HCEC 1CT (cell line): ENCODE data around the gene CDH13.

Experiments used
- DNase-seq: peaks from one replicate; pipeline ENCODE4 v3.0.0-alpha.2; 2017

The CDH13 gene

DNA sequence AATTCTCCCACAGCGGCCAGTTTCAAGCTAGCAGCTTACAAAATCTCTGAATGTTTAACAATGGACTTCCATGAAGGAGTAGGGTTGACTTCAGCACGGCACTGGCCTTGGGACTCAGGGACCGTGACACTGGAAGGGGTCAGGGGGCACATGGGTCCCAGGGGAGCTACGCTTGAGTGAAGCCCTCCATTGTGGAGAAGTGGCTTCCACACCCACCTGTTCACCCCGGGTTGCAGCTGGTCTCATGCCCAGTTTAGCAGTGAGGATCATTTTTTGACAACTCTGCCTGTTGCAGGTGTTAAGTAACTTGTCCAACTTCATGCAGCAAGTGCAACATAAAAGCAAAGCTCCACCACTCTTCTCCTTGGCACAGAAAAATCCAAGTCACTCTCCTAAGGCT is 510.2 kb downstream of the CDH13 start:
- no peak for DNase-seq

DNA sequence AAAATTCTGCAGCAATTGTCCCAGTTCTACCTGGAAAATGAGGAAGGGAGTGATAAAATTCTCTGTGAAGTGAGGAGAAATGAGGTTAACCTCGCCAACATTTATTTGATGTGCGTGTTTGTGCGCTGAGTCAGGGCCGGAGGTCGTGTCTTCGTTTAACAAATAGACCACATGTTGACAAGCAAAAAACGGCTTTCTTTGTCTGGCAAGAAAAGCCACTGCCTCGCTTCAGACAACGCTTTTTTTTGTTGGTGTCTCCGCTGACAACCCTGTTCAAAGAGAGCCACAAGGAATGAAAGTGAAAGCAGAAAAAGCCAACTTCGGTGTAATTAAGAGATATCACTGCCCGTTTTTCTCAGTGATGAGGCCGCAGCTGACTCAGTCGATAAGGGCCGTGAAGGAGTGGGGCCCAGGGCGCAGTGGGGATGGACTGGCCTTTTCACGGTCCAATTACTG is 510.6 kb downstream of the CDH13 start:
- DNase-seq, result peak; percentile 56

DNA sequence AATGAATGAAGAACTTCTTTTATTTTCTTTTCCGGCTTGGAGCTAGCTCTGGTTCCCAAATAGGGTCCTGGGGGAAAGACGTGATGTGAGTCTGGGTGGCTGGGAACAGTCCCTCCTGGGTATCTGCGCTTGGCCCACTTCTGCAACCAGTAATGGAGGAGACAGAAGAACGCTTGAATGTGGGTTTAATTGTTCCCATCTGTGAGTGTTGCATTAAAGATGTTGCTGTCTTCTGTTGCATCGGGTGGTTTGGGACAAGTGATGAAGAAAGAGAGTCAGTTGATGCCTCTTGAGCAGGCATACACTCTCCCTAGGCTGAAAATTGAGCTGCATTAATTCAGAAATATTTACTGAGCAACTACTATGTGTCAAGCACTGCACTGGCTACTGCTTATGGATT is 511.1 kb downstream of the CDH13 start:
- DNase-seq, result no peak

DNA sequence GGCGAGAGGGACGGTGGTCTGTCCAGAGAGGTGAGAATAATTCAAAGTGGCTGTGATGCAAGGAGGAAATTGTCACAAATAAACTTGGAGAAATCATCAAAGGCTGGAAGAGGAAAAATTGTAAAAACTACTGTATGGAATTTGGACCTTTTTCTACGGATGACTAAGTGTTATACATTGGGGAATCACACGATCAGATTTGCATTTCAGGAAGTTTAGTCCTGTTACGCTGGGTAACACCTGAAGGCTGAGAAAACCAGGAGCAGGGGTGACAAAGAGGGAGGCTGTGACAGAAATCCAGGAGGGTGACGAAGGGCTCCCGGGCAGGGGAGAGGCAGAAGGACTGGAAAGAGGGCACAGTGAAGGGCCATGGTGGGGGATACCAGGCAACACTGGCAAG is 511.7 kb downstream of the CDH13 start:
- no peak for DNase-seq

GRCh38 chr16:83138976-83139690 is 512.4 kb downstream of the CDH13 start:
- DNase-seq, result no peak

GRCh38 chr16:83143788-83144187 is 517.0 kb downstream of the CDH13 start:
- no peak for DNase-seq

- DNase-seq, result no peak
These were observed 518.5 kb downstream of the CDH13 start for GRCh38 chr16:83145297-83145696.

- no peak for DNase-seq
These were observed 520.5 kb downstream of the CDH13 start for GRCh38 chr16:83147244-83147643.

- no peak for DNase-seq
These were observed 531.7 kb downstream of the CDH13 start for GRCh38 chr16:83158320-83158957.

DNA sequence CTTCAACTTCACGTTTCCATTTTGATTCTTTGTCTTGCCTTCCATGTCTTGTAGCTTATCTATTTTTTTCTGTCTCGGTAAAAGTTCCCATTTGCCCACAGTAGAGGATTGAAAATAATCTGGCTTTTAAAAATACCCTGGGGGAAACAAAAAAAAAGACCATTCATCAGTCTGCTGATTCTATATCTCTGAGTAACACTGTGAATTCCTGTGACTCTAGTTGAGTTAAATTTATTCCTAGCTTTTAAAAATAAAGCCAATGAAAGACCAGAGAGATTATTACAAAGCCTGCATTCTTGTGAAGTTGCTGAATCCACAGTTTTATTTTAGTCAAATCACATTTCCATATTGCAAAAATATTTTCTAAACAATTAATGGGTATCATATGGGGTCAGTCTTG is 532.3 kb downstream of the CDH13 start:
- no peak for DNase-seq

DNA sequence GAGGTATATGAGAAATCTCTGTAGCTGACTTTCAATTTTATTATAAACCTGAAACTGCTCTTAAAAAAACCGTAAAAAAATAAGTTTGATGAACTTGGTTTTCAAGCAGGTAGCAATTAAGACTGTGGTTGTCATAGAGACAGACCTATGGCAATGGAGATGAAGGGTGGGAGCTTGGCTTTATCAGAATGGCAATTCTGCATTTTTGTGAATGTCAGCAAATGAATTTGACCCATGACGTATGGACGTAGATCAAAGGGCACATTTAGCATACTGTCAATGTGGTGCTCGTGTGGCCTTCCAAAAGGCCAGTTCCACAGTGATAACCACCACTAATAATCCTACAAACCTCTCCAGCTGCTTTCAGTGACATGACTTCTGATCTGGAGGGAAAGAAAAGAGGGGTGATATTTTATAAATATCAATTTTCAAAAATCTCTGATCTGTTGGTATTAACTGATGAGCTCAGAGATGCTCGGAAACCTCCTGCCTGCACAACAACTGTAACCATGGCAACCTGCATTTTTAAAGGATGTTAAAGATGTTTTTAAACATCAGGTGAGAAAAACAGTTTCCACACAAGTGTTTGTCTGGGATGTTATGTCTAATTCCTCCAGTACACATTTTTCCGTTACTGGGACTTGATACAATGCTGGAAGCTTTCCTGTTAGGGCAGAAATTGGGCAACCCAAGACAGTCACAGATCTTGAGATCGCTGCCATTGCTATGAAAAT is 533.7 kb downstream of the CDH13 start:
- no peak for DNase-seq

DNA sequence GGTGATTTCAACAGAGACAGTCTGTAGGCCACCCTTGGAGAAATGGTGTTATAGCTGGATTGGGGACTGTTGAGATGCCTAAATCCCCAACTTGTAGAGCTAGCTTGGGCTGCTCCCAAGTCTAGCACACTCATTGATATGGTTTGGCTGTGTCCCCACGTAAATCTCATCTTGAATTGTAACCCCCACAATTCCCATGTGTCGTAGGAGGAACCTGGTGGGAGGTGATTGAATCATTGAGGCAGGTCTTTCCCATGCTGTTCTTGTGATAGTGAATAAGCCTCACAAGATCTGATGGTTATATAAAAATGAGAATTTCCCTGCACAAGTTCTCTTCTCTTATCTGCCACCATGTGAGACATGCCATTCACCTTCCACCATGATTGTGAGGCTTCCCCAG is 536.0 kb downstream of the CDH13 start:
- no peak for DNase-seq

- DNase-seq, result no peak
These were observed 538.0 kb downstream of the CDH13 start for GRCh38 chr16:83164816-83165215.

DNA sequence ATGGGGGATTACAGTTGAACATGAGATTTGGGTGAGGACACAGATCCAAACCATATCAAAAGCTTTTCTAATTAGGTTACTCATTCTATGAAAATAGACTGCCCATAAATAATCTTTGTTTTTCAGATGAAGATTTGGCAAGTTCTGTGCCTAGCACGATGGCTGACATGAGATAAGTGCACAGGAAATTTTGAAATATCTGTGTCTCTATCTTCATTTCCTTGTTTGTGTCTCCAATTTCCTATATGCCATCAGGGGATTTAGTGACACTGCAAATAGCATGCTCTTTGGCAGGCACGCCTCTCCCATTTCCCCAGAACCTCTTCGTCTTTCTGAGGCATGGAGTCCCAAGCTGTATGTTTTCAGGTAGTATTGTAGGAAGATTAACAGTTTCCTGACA is 544.6 kb downstream of the CDH13 start:
- DNase-seq, result no peak

GRCh38 chr16:83174671-83175070 is 547.9 kb downstream of the CDH13 start:
- DNase-seq, result no peak

GRCh38 chr16:83176802-83177201 is 550.0 kb downstream of the CDH13 start:
- no peak for DNase-seq

GRCh38 chr16:83185902-83186301 is 559.1 kb downstream of the CDH13 start:
- DNase-seq, result no peak

- peak; percentile 71 for DNase-seq
These were observed 560.6 kb downstream of the CDH13 start for GRCh38 chr16:83187405-83187804.

DNA sequence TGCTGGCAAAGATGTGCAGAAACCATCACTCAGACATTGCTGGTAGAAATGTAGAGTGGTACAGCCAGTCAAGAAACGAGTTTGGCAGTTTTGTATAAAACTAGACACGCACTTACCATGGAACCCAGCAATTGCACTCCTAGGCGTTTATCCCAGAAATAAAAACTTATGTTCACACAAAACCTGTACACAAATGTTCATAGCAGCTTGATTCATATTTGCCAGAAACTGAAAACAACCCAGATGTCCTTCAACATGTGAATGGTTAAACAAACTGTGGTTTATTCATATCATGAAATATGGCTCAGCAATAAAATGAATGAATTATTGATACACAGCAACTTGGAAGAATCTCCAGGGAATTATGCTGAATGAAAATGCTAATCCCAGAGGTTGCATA is 570.0 kb downstream of the CDH13 start:
- DNase-seq, result no peak

- DNase-seq, result no peak
These were observed 570.7 kb downstream of the CDH13 start for GRCh38 chr16:83197450-83197849.

- DNase-seq, result no peak
These were observed 572.2 kb downstream of the CDH13 start for GRCh38 chr16:83198977-83199376.

GRCh38 chr16:83200005-83200779 is 573.4 kb downstream of the CDH13 start:
- peak; percentile 55 for DNase-seq

- no peak for DNase-seq
These were observed 575.0 kb downstream of the CDH13 start for GRCh38 chr16:83201748-83202147.
